ENCODE measurements around the gene C1orf159. TPM values are rescaled to one million over a fixed set of nuclear protein-coding genes. Genes with fewer than 3 reads are reported as not detected.

The C1orf159 gene
- total and polyA plus RNA-seq, 4 donors = 3.9 to 7.0 (median 4.7) TPM

- Histone ChIP-seq H3K36me3 (ENCODE audit: control insufficient read depth in 4 of 4, insufficient read depth in 3 of 4, low read depth in 1 of 4, low read length in 3 of 4) (no peaks in the 10 kb centered on the region), H3K27ac (ENCODE audit: low read depth in 1 of 2, low read length in 2 of 2) (no peak overlapping the region), H3K9me3 (ENCODE audit: control insufficient read depth in 4 of 4, low read length in 3 of 4) (no peaks in the 10 kb centered on the region), H3K4me1 (ENCODE audit: control insufficient read depth in 4 of 4, insufficient read depth in 4 of 4, low read length in 3 of 4) (peaks cover 0 to 10% (median 5%) of the 10 kb centered on the region in 4 donors), H3K9ac (ENCODE audit: low read depth in 1 of 2, low read length in 2 of 2) (no peak overlapping the region), H3K4me3 (ENCODE audit: low read depth in 1 of 3, low read length in 3 of 3) (no peak overlapping the region), H3K27me3 (ENCODE audit: control insufficient read depth in 4 of 4, insufficient read depth in 4 of 4, low read length in 3 of 4) (no peaks in the 10 kb centered on the region)
- 97% methylated on average over 21 of the region's 21 CpGs for WGBS
- no peak for DNase-seq (ENCODE audit: low spot score)
- TF ChIP-seq JUND (IDR thresholded peaks at IDR 0.05) = no peak
- TF ChIP-seq SP1 (IDR thresholded peaks at IDR 0.05) = no peak
- TF ChIP-seq RXRA (IDR thresholded peaks at IDR 0.05) = no peak
- no peak for TF ChIP-seq GABPA (IDR thresholded peaks at IDR 0.05 in 1 of 2, conservative IDR thresholded peaks at IDR 0.05 in 1 of 2)
- TF ChIP-seq ZBTB33 (IDR thresholded peaks at IDR 0.05) = no peak
- no peak for TF ChIP-seq YY1 (IDR thresholded peaks at IDR 0.05)
These were observed 35.4 kb upstream of the C1orf159 start for GRCh38 chr1:1151306-1151705.

- TF ChIP-seq ZBTB33 (IDR thresholded peaks at IDR 0.05) (no peak), FOXA2 (IDR thresholded peaks at IDR 0.05) (no peak), CTCF (IDR thresholded peaks at IDR 0.05; ENCODE audit: low read depth, low read length, missing input control) (no peak), MAX (IDR thresholded peaks at IDR 0.05) (no peak), FOXA1 (IDR thresholded peaks at IDR 0.05) (no peak)
- H3K27ac ChIP-seq (ENCODE audit: low read depth in 1 of 2, low read length in 2 of 2) = no peak overlapping the region
- no peak for DNase-seq (ENCODE audit: low spot score)
- peaks cover 0 to 10% (median 5%) of the 10 kb centered on the region in 4 donors for H3K4me1 ChIP-seq (ENCODE audit: control insufficient read depth in 4 of 4, insufficient read depth in 4 of 4, low read length in 3 of 4)
- no peaks in the 10 kb centered on the region for H3K9me3 ChIP-seq (ENCODE audit: control insufficient read depth in 4 of 4, low read length in 3 of 4)
- H3K9ac ChIP-seq (ENCODE audit: low read depth in 1 of 2, low read length in 2 of 2) = no peak overlapping the region
- WGBS = 80% methylated on average over 12 of the region's 12 CpGs
- H3K27me3 ChIP-seq (ENCODE audit: control insufficient read depth in 4 of 4, insufficient read depth in 4 of 4, low read length in 3 of 4) = no peaks in the 10 kb centered on the region
- H3K4me3 ChIP-seq (ENCODE audit: low read depth in 1 of 3, low read length in 3 of 3) = no peak overlapping the region
- H3K36me3 ChIP-seq (ENCODE audit: control insufficient read depth in 4 of 4, insufficient read depth in 3 of 4, low read depth in 1 of 4, low read length in 3 of 4) = no peaks in the 10 kb centered on the region
These were observed 34.2 kb upstream of the C1orf159 start for GRCh38 chr1:1150100-1150499.

GRCh38 chr1:1149416-1149815 lies 33.5 kb upstream of the C1orf159 start:
- Histone ChIP-seq H3K27me3 (ENCODE audit: control insufficient read depth in 4 of 4, insufficient read depth in 4 of 4, low read length in 3 of 4) (no peaks in the 10 kb centered on the region), H3K4me3 (ENCODE audit: low read depth in 1 of 3, low read length in 3 of 3) (no peak overlapping the region), H3K9ac (ENCODE audit: low read depth in 1 of 2, low read length in 2 of 2) (no peak overlapping the region), H3K4me1 (ENCODE audit: control insufficient read depth in 4 of 4, insufficient read depth in 4 of 4, low read length in 3 of 4) (peaks cover 0 to 10% (median 5%) of the 10 kb centered on the region in 4 donors), H3K27ac (ENCODE audit: low read depth in 1 of 2, low read length in 2 of 2) (no peak overlapping the region), H3K36me3 (ENCODE audit: control insufficient read depth in 4 of 4, insufficient read depth in 3 of 4, low read depth in 1 of 4, low read length in 3 of 4) (no peaks in the 10 kb centered on the region), H3K9me3 (ENCODE audit: control insufficient read depth in 4 of 4, low read length in 3 of 4) (no peaks in the 10 kb centered on the region)
- no peak for TF ChIP-seq MAX (IDR thresholded peaks at IDR 0.05)
- no peak for TF ChIP-seq TAF1 (conservative IDR thresholded peaks at IDR 0.05)
- TF ChIP-seq HNF4G (IDR thresholded peaks at IDR 0.05) = no peak
- no peak for TF ChIP-seq RXRA (IDR thresholded peaks at IDR 0.05)
- no peak for TF ChIP-seq RAD21 (IDR thresholded peaks at IDR 0.05)
- TF ChIP-seq GABPA (IDR thresholded peaks at IDR 0.05 in 1 of 2, conservative IDR thresholded peaks at IDR 0.05 in 1 of 2) = no peak
- TF ChIP-seq YY1 (IDR thresholded peaks at IDR 0.05) = no peak
- no peak for TF ChIP-seq JUND (IDR thresholded peaks at IDR 0.05)
- no peak for TF ChIP-seq NR2F2 (IDR thresholded peaks at IDR 0.05)
- TF ChIP-seq EGR1 (IDR thresholded peaks at IDR 0.05; ENCODE audit: low read depth in 2 of 2) = no peak
- TF ChIP-seq HNF4A (conservative IDR thresholded peaks at IDR 0.05) = no peak
- no peak for DNase-seq (ENCODE audit: low spot score)
- WGBS = 87% methylated on average over 15 of the region's 15 CpGs

Measured in liver (tissue), 9 donors.